HG03558 (cell line): ENCODE measurements around the gene ZNF660.
"Not testable (repeated sequence)": the region's sequence is repeated elsewhere in the genome, so short reads cannot be mapped to it uniquely, and the experiment has no call there.

Source experiments
- ATAC-seq: cut with Tn5 transposase; IDR thresholded peaks from one replicate; pipeline ENCODE4 v1.9.1; 2021; ENCODE audit warnings: moderate number of reproducible peaks; ENCODE audit not compliant: unreplicated experiment; ENCODE audit errors: extremely low read depth

Gene ZNF660

GRCh38 chr3:44584646-44585501 is at the start of gene ZNF660:
Gene ZNF660, plus strand, starts transcription at chr3:44584964. Its CDS starts 9,230 bp downstream, at chr3:44594194.
- no peak for ATAC-seq

- ATAC-seq = no peak
Measured at GRCh38 chr3:44535364-44535763, 49.4 kb upstream of the ZNF660 start.

- ATAC-seq = not testable (repeated sequence)
Measured at GRCh38 chr3:44544811-44545210, 40.0 kb upstream of the ZNF660 start.

- ATAC-seq = no peak
Measured at GRCh38 chr3:44554626-44555592, 29.9 kb upstream of the ZNF660 start, which contains the start of gene ZKSCAN7. Gene ZKSCAN7, plus strand, starts transcription at chr3:44555193. Its CDS starts 1,855 bp downstream, at chr3:44557048.

GRCh38 chr3:44555723-44556122 is 29.0 kb upstream of the ZNF660 start:
- no peak for ATAC-seq

- no peak for ATAC-seq
Measured at GRCh38 chr3:44557074-44557473, 27.7 kb upstream of the ZNF660 start.

- no peak for ATAC-seq
Measured at GRCh38 chr3:44561076-44561475, 23.7 kb upstream of the ZNF660 start.

GRCh38 chr3:44562147-44562546 is 22.6 kb upstream of the ZNF660 start:
- ATAC-seq = no peak

GRCh38 chr3:44568561-44568960 is 16.2 kb upstream of the ZNF660 start:
- no peak for ATAC-seq

- no peak for ATAC-seq
Measured at GRCh38 chr3:44571024-44571423, 13.7 kb upstream of the ZNF660 start.

GRCh38 chr3:44576613-44577012 is 8.2 kb upstream of the ZNF660 start:
- no peak for ATAC-seq

GRCh38 chr3:44577354-44577952 is 7.3 kb upstream of the ZNF660 start:
- not testable (repeated sequence) for ATAC-seq

GRCh38 chr3:44578316-44578715 is 6.4 kb upstream of the ZNF660 start:
- ATAC-seq = not testable (repeated sequence)

- ATAC-seq = not testable (repeated sequence)
Measured at GRCh38 chr3:44578924-44579515, 5.7 kb upstream of the ZNF660 start.

GRCh38 chr3:44579749-44580148 is 5.0 kb upstream of the ZNF660 start:
- ATAC-seq = not testable (repeated sequence)

- ATAC-seq = not testable (repeated sequence)
Measured at GRCh38 chr3:44580971-44581370, 3.8 kb upstream of the ZNF660 start.

GRCh38 chr3:44596621-44597020 is 11.9 kb downstream of the ZNF660 start:
- no peak for ATAC-seq

GRCh38 chr3:44601749-44602148 is 17.0 kb downstream of the ZNF660 start:
- ATAC-seq = no peak

GRCh38 chr3:44612678-44613077 is 27.9 kb downstream of the ZNF660 start:
- no peak for ATAC-seq
